Right renal pelvis (tissue), 4 donors: ENCODE data around the gene SH2D2A. TPM values are rescaled to one million over a fixed set of nuclear protein-coding genes. Genes with fewer than 3 reads are reported as not detected.

ENCODE experiments used
- DNase-seq, 4 donors: peaks; one replicate each; pipeline ENCODE4 v3.0.0-alpha.2; 2013; ENCODE audit warnings: low read depth in 4 of 4, low spot score in 3 of 4, missing footprints in 1 of 4
- polyA plus RNA-seq, 4 donors: library from polyadenylated mRNA; unstranded; fragments of 120-200 nt; gene quantifications; one replicate each; pipeline ENCODE4 v1.2.1, GENCODE V29; 2013; ENCODE audit not compliant: insufficient read length in 4 of 4

The SH2D2A gene
- polyA plus RNA-seq = under 1 TPM; 0.71 to 0.79 (median 0.76) TPM

DNA sequence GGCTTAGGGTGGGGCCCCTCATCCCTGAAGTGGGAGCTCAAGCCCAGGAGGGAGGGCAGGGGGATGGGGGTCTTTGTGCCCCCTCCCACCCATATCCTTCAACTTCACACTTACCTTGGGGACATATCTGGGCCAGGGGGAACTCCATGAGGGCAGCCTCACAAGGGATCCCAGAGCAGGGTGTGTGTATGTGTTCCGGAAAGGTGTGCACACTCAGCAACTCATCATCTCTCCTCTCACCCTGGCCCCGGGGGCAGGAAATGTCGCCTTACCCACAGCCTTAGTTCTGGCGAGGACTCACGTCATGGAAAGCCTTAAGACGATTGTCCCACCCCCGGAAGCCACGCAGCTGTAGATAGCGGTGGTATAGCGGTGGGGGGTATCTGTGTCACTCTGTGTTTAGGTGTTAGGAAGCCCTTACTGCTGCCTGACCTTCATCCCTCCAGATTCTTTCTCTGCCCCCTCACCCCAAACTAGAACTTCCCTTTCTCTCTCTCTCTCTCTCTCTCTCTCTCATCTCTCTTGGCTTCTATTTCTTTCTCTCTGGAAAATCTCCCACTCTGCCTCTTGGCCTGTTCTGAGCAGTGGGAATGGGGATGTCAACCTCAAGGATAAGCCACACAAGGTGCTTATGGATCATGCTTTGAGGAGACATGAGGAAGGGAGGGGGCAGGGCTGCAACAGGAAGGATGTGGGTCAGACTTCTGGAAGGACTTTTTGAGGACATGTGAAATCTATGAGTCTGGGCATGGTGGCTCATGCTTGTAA, at the start of gene SH2D2A:
Gene SH2D2A (minus strand): TSS at position 288 of the 768 bp plus-strand sequence. CDS start 140 bp downstream, at position 148.
- no peak for DNase-seq

DNA sequence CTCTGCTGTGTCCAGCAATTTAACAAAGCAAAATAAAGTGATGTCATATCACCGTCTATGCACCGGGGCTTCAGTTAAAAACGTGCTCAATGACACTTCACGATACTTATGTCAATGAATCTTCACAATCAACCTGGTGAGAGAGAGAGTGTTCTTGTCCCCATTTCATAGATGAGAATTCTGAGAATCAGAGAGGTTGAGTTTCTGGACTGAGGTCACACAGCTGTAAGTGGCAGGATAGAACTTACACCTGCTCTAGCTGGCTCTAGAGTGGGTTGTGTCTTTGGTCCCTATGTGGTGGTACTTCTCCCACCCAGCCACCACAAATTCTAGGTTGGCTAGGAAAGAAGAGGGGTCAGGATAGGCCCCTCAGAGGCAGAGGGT, 49.2 kb upstream of the SH2D2A start:
- no peak for DNase-seq

DNA sequence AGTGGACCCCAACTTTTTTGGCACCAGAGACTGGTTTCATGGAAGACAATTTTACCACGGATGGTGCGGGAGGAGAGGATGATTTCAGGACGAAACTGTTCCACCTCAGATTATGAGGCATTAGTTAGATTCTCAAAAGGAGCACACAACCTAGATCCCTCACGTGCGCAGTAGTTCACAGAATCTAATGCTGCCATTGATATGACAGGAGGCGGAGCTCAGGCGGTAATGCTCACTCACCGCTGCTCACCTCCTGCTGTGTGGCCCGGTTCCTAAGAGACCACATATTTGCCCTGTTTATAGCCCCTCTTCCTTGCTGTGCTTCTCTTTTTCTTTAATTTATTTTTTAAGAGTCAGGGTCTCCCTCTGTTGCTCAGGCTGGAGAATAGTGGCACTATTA, 48.6 kb upstream of the SH2D2A start:
- no peak for DNase-seq

DNA sequence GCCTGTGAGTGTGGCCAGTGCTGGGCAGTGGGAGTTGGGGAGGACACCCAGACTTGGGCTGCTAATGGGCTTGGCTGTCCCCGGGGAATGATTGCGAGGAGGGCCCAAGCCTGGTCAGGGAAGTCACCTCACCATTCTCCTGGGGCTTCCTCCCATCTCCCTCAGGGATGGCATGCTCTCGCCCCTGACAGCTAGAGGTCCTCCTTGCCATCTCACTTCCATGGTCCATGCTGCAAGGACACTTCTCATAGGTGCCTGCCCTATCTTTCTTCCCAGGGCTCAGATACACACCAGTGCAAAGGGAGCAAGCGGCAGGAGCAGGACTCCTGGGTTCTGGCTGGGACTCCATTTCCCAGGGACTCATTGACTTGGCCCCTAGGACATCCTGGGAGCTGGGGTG, 48.1 kb upstream of the SH2D2A start:
- DNase-seq = no peak

DNA sequence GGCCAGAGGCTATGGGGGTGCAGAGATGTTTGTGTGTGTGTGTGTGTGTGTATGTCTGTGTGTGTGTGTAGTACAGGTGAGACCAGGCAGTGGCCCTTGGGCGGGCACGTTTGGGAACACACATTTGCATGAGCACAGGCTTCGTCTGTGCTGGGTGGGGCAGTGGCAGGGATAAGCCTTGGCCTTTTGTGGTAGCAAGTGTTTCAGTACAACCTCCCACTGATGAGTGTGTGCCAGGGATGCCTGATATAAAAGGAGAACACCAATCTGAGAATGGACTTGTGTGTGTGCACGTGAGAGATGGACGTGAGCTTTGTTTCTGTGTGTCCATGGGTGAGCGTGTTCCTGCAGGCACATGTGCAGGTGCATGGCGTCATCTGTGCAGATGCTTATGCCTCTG, 47.0 kb upstream of the SH2D2A start:
- DNase-seq = no peak

DNA sequence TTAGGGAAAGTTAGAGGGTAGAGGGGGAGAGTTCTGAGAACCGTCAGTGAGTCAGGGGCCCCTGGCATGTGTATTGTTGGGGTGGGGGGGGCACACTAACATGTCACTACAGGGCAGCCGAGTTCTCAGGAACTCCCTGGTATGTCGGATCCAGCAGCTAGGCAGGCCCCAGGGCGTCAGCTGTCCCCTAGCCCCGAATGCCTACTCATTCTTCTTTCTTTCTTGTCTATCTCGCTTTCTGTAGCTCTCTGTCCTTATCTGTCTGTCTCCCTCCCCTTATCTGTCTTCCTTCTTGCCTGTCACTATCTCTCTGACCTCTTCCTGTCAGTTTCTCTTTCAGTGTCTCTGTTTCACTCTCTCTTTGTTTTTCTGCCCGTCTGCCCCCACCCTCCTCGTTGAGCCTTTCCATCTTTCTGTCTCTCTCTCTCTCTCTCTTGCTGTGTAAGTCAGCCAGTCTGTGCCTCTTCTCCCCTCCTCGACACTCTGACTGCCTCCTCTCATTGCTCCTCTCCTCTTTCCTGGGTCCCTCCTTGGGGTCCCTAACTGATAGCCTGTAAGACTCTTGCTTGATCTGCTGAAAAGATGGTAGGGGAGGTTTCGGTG, 46.5 kb upstream of the SH2D2A start:
- DNase-seq = no peak

DNA sequence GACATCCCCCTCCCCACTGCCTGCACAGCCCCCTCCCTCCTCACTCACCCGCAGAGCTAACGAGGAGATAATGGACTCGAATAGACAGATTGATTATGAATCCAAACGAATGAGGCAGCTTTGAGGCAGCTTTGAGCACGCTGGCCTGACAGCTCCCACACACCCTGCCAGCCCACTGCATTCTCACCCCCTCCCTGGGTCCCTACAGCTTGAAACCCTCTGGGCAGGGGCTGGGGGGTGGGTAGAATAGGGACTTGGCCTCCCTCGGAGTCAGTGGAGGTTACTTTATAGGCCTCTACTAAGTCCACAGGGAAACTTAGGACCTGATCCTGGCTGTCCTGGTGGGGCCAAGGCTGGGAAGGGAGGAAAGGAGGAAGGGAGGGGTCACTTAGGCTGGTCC, 45.9 kb upstream of the SH2D2A start:
- DNase-seq = no peak

DNA sequence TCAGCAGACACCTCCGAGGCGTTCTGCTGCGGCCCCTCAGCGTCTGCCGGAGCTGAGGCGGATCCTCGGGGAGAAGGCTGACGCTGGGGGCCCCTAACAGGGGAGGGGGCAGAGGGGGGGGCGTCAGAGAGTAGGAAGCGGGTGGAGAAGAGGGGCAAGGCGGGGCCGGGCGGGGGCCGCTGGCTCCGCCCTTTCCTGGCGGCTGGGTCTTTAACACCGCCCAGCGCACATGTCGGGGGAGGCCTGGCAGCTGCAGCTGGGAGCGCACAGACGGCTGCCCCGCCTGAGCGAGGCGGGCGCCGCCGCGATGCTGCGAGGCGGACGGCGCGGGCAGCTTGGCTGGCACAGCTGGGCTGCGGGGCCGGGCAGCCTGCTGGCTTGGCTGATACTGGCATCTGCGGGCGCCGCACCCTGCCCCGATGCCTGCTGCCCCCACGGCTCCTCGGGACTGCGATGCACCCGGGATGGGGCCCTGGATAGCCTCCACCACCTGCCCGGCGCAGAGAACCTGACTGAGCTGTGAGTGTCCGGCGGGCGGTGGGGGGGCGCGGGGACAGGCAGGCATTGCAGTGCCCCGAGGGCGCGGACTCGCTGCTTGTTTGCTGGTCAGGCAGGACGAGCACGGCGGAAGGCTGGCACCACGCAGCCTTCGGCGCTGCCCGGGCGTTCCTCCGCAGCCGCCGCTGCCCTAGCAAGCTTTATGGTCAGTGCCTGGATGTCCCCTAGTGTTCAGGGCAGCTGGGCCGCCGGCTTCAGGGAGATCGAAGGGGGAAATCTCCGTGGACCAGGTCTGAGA, 44.2 kb upstream of the SH2D2A start, which contains the start of gene NTRK1:
Gene NTRK1 (plus strand): TSS at position 238 of the 796 bp plus-strand sequence. CDS start 70 bp downstream, at position 308.
- no peak for DNase-seq

DNA sequence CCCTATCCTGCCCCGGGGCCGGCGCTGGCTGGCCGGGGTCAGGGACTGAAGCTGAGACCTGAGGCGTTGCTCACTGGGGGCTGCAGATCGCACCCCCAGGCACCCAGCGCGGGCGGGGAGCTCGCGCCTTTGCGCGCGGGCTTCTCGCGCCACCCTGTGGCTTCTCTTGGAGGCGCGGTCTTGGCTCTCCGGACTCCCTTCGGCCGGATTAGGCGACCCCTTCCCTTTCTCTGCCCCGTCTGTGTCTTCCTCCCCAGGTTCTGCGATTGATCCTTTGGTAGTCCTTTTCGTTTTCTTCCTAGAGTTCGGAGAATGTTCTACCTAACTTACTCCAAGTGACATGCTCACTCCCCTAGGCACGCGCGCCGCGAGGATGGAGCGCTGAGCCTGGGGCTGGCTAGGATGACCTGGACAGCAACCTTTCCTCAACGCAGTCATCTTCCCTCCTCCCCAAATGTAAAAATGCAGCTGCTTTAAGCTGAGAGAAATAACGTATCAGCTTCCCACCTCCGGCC, 43.5 kb upstream of the SH2D2A start:
- DNase-seq = no peak

DNA sequence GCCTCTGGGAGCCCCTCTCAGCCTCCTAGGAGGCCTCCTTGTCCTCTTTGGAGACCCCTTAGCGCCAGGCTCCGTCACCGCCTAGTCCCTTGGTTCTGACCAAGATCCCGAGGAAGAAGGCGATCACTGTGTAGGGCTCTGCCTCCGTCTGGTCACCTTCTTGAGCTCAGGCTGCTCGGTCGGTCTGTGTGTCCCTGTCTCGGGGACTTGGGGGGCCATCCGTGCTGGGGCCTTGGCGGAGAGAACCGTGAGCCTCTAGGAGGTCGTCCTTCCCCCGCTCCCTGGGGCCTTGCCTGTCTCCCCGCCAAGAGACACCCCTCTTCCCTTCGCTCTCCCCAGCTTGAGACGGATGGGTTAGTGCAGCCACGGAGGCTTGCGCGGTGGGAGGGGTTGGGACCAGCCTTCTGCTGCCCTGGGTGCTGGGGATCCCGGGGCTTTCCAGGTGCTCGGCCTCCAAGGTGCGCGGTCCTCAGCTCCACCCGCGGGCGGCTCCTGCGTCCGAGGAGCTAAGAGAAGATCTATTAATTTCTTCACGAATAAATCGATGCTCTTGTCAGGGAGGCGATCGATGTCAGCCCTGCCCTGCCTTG, 43.0 kb upstream of the SH2D2A start:
- DNase-seq = no peak

DNA sequence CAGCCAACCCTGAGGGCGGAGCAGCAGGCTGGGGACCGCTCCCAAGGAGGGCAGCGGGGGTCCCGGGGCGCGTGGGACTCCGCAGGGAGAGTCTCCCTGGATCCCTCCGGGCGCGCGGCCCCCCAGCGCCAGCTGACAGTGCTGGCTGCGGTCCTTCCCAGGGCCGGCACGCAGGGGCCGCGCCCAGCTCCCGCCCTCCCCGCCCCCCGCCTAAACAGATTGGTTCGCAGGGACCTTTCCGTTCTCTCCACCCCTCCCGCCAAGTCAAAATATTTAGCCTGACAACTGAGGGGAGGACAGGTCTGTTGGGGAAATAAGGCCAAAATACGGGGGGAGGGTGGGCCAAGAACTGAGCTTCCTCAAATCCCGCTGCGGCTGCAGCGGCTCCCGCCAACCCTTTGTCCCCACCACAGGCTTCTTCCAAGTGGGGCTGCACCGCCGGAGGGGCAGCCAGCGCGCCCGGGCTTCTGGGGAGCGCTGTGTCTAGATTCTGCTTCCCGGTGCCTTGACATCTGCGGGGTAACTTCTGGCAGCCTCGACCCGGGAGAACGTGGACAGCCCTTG, 42.4 kb upstream of the SH2D2A start, which contains the start of gene INSRR:
Gene INSRR (minus strand): TSS at position 159 of the 564 bp plus-strand sequence. CDS start 496 bp downstream, outside the sequence.
- DNase-seq = no peak

DNA sequence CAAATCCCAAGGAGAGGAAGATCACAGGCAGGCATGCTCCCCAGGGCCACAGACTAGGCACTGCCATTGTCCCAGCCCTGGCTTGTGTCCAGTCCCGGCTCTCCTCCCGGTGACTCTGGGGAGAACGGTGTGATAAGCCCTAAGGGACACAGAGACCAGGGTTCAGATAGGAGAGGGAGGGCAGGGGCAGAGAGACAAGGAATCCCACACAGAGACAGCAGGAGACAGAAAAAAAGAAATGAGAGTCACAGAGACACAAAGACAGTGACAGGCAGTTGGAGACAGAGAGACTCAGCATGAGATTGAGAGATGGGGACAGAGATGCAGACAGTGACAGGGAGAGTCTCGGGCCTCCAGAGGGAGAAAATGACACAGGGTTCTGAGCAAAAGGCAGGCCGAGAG, 41.9 kb upstream of the SH2D2A start:
- no peak for DNase-seq

DNA sequence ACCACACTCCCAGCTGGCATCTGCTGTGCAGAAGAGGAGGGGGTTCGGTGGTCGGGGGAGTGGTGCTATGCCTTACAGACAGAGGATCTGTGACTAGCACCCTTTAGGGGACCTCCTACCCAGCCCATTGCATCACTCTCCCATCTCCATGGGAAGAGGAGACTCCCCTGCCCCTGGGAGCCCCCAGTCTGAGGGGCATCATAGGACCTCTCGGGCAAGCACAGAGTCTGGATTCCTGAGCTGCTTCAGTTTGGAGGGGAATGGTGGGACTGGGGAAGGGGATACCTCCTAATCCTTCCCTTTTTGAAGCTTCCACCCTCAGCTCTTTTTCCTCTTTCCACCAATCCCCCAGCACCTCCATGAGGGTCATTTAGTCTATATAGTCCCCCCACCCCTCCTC, 40.9 kb upstream of the SH2D2A start:
- DNase-seq = no peak

DNA sequence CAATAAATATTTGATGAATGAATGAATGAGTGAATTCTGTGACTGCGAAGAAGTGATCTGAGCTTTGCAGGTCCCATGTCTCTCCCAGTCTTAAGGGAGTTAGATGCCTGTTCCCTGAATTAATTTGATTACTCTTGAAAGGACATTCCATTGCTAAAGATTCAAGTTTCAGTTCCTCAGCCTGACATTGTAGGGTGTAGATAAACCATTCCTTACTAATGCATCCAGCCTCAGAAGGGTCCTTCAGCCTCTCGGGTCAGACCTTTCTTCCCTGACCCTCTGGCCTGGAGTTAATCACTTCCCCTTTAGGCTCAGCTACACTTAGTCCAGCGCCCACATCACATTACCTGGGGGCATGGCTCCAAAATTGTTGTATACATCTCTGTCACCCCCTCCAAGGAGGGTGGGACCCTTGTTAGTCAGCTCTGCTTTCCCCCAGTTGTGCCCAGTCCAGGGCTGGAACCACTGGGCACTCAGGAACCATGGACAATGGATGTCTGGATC, 39.7 kb upstream of the SH2D2A start:
- DNase-seq = no peak

DNA sequence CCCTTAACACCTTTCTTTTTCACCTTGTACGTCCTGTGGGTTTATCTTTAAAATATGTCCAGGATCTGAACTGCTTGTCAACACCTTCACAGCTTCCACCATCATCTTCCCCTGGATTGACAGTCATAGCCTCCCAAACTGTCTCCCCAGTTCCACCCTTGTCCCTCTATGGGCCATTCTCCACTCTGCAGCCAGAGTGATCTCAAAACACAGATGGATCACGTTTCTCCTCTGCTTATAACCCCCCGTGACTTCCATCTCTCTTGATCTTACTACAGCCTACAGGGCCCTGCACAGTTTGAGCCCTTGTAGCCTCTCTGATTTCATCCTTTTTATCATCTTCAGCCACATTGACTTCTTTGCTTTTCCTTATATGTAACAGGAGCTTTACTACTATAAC, 38.0 kb upstream of the SH2D2A start:
- DNase-seq = no peak

DNA sequence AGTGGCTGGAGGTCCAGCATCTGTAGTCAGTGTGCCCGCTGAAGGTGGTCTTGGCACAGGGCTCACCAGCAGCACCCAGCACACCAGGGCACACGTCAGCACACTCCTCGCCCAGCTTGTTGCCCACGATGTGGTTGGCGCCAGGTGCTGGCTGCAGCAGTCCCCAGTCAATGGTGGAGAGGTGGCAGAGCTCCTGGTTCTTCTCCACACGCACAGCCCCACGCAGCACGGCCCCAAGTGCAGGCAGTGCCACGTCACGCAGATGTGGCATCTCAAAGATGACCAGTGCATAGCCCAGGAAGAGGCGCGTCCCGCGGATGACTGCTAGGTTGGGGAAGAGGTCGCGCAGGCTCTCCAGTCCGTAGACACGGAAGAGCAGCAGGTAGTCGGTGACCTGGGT, 37.1 kb upstream of the SH2D2A start:
- no peak for DNase-seq

DNA sequence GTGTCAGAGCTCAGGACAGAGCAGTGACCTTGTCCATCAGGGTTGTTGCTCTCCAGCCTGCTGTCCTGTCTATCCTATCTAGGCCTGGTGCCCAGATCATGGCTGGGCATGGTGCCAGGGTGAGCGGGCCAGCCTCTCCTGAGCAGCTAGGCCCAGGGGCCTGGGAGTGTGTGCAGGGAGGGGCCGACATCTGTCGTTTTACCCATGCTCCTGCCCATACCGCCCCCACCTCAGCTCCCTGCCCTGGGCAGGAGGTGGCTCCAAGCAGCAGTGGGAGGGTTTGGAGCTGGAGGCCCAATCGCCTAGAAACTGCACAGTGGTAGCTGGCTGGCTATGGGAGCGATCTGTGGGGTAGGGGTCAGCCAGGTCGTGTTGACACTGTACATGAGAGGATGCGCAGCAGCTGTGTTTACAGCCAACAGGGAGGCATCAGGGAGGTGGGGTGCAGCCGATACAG, 35.8 kb upstream of the SH2D2A start:
- peak in 1 of 4 donors; percentile 56 for DNase-seq

DNA sequence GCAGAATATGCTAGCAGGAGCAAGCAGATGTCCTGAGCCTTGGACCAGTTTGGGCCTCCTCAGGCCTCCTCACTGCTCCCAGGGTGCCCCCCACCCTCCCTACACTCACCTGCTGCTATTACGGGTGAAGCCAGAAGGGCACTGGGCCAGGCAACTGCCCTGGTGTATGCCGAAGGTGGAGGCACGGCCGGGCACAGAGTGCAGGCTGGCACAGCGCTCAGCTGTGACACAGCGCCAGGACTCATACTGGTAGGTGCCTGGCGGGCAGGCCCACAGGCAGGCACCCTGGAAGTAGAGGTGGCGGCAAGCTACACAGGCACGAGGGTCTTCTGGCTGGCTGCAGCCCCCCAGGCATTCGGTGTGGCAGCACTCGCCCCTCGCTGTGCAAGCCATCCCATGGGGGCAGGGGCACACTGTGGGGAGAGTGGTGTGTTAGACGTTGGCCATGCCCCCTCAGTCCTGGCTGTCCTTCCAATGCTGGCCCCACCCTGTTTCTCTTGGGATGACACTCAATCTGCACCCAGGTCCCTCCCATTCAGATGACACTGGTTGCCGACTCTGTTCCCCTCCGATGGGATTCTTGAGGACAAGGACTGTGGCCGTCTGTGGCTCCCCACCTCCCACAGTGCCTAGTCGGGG, 35.2 kb upstream of the SH2D2A start:
- DNase-seq = no peak

DNA sequence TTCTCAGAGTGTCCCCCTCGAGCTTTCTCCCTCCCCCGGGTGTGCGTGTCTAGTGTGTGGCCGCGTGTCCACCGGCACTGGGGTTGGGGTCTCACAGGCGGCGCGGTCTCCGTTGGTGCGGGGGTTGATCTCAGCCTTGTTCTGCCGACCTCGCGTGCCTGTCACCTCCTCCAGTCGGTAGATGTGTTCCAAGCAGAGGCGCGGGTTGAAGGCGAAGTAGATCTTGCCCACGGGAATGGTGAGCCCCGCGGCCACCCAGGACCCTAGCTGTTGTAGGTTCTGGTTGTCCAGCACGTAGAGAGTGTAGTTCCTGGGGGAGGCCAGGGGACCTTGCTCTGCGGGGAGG, 32.5 kb upstream of the SH2D2A start:
- no peak for DNase-seq
